Measurements from ENCODE around the gene HNRNPA0.

The HNRNPA0 gene

DNA sequence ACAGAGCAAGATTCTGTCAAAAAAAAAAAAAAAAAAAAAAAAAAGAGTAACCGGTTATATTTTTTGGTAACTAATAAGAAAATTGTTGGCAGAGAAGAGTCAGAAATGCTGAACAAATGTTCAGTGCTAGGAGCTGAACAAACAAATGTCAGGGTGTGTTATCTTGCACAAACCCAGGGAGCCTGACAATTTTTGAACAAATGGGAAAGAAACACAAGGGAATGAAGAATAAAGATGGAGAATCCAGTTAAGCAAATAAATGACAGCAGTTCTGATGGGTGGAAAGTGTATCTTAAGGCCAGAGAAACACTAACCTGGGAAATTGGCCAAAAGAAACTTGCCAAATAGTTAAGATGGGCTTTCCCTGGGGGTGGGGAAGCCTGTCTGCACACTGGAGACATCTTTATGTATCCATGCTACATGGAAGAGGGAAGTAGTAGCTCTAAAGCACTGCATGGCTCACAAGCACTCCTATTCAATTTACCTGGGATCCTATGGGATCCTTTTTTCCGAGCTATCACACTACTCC is 42.0 kb downstream of the HNRNPA0 start:
- TF ChIP-seq CTCF (IDR thresholded peaks at IDR 0.05; ENCODE audit: low read length, missing control alignments) = no peak
- DNase-seq (ENCODE audit: low read depth) = no peak
- no peak overlapping the region for H3K4me3 ChIP-seq (replicated peaks; ENCODE audit: low read depth, low read length)

GRCh38 chr5:137710086-137710485 is 44.1 kb downstream of the HNRNPA0 start:
- DNase-seq (ENCODE audit: low read depth) = peak; percentile 42
- TF ChIP-seq CTCF (IDR thresholded peaks at IDR 0.05; ENCODE audit: low read length, missing control alignments) = no peak
- no peak overlapping the region for H3K4me3 ChIP-seq (replicated peaks; ENCODE audit: low read depth, low read length)

DNA sequence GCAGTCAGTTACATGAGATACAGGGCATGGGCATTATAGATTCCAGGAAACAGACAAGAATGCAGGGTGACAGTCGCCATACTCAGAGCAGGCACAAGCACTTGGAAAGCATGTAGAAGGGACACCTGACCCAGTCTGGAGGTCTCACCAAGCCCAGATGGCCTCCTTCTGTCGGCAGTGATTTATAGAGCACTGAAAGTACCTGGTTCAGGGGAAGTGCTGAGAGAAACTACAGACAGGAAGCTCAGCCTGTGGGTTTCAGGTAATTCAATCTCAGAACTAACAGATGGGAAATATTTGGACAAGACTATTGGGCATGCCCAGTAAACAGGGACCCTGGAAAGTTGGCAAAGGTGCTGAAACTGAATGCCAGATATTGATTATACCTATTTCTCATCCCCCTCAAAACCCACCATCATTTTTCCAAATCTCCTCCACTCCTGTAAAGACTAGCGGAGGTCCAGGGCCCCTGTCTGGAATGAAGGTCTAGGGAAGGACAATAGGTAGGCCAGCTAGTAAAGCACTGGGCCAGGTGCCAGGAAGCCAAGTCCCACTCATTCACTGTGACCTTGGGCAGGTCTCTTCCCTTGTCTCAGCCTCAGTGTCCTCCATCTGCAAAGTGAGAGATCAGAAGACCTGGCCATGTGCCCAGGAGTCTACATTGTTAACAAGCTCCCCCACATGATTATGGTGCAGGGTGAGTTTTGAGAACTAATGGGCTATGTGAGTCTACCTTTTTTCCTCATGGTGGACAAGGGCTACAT is 45.2 kb downstream of the HNRNPA0 start:
- no peak overlapping the region for H3K4me3 ChIP-seq (replicated peaks; ENCODE audit: low read depth, low read length)
- no peak for TF ChIP-seq CTCF (IDR thresholded peaks at IDR 0.05; ENCODE audit: low read length, missing control alignments)
- no peak for DNase-seq (ENCODE audit: low read depth)

DNA sequence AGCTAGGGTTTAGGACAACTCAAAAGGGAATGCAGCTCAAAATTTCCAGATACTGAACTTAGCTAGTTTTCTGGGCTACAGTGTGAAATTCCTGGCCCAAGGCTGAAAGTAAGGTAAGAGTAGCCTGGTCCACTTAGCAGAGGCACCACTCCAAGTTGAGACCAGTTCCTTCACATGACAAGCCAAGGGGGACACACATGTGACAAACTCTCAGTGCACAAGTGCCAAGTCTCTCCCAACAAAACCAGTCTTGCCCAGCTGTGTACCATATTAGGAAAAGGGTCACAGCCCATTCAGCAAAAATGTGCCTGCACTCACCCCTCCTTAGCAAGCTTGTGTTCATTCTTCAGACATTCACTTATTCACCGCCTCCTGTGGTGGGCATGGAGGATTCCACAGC is 46.1 kb downstream of the HNRNPA0 start:
- no peak for TF ChIP-seq CTCF (IDR thresholded peaks at IDR 0.05; ENCODE audit: low read length, missing control alignments)
- H3K4me3 ChIP-seq (replicated peaks; ENCODE audit: low read depth, low read length) = no peak overlapping the region
- no peak for DNase-seq (ENCODE audit: low read depth)

DNA sequence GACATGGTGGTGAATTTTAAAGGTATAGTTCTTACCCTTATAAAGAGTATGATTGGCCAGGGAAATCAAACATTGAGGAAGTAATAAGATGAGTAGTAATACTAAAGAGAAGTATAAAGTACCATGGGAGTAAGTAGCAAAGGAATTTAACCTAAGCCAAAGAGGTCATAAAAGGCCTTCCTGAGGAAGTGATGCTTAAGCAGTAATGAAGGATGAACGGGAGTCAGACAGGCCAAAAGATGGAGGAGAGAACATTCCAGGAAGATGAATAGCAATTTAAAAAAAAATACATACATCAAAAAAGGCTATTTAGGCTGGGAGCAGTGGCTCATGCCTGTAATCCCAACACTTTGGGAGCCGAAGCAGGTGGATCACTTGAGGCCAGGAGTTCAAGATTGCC is 47.3 kb downstream of the HNRNPA0 start:
- no peak overlapping the region for H3K4me3 ChIP-seq (replicated peaks; ENCODE audit: low read depth, low read length)
- TF ChIP-seq CTCF (IDR thresholded peaks at IDR 0.05; ENCODE audit: low read length, missing control alignments) = no peak
- peak; percentile 58 for DNase-seq (ENCODE audit: low read depth)

GRCh38 chr5:137705106-137705505 is 49.1 kb downstream of the HNRNPA0 start:
- DNase-seq (ENCODE audit: low read depth) = no peak
- H3K4me3 ChIP-seq (replicated peaks; ENCODE audit: low read depth, low read length) = no peak overlapping the region
- no peak for TF ChIP-seq CTCF (IDR thresholded peaks at IDR 0.05; ENCODE audit: low read length, missing control alignments)

GRCh38 chr5:137703565-137703964 is 50.6 kb downstream of the HNRNPA0 start:
- no peak for TF ChIP-seq CTCF (IDR thresholded peaks at IDR 0.05; ENCODE audit: low read length, missing control alignments)
- no peak for DNase-seq (ENCODE audit: low read depth)

More at GRCh38 chr5:137703565-137703964, 50.6 kb downstream of the HNRNPA0 start:
- no peak overlapping the region for H3K4me3 ChIP-seq (replicated peaks; ENCODE audit: low read depth, low read length)

Data from fibroblast of pulmonary artery (primary cell).